ENCODE data around the gene SLC15A3.

The SLC15A3 gene

GRCh38 chr11:60927600-60927999, 24.4 kb downstream of the SLC15A3 start:
- Histone ChIP-seq H3K36me3 (ENCODE audit: control insufficient read depth in 2 of 2, insufficient read depth in 1 of 2, low read length in 2 of 2) (peaks cover 0 to 70% of the 10 kb centered on the region in 2 experiments; a peak in 1 of 3 replicates), H3K4me3 (ENCODE audit: low read depth, low read length) (no peak overlapping the region), H3K27ac (ENCODE audit: extremely low read depth, low read depth, low read length) (no peak overlapping the region), H3K4me1 (ENCODE audit: control insufficient read depth, insufficient read depth, low read length) (no peaks in the 10 kb centered on the region), H3K9me3 (ENCODE audit: control insufficient read depth, insufficient read depth, low read depth, low read length) (no peaks in the 10 kb centered on the region)
- TF ChIP-seq ZSCAN30 (tag by site-specific recombination; IDR thresholded peaks at IDR 0.05) (no peak), ZNF692 (tag by site-specific recombination; IDR thresholded peaks at IDR 0.05) (no peak), ZNF174 (tag by site-specific recombination; IDR thresholded peaks at IDR 0.05) (no peak), ZNF266 (tag by site-specific recombination; IDR thresholded peaks at IDR 0.05; ENCODE audit: low read depth) (no peak), KLF16 (tag by site-specific recombination; IDR thresholded peaks at IDR 0.05) (no peak), ZNF18 (tag by site-specific recombination; IDR thresholded peaks at IDR 0.05) (no peak), SETDB1 (IDR thresholded peaks at IDR 0.05; ENCODE audit: insufficient read length, low read length) (no peak), ZNF16 (tag by site-specific recombination; IDR thresholded peaks at IDR 0.05; ENCODE audit: low read depth) (no peak), ZNF26 (tag by site-specific recombination; IDR thresholded peaks at IDR 0.05) (no peak), ZNF274 (IDR thresholded peaks at IDR 0.05; ENCODE audit: low read length) (no peak), ZNF274 (tag by site-specific recombination; IDR thresholded peaks at IDR 0.05; ENCODE audit: borderline replicate concordance) (no peak), ZNF19 (tag by site-specific recombination; IDR thresholded peaks at IDR 0.05; ENCODE audit: low read depth) (no peak), ZNF677 (tag by site-specific recombination; IDR thresholded peaks at IDR 0.05) (no peak), ZNF785 (tag by site-specific recombination; IDR thresholded peaks at IDR 0.05) (no peak), REPIN1 (tag by site-specific recombination; IDR thresholded peaks at IDR 0.05; ENCODE audit: low read depth) (no peak), ZNF449 (tag by site-specific recombination; IDR thresholded peaks at IDR 0.05) (no peak), KLF10 (tag by site-specific recombination; IDR thresholded peaks at IDR 0.05) (no peak), GLI4 (tag by site-specific recombination; IDR thresholded peaks at IDR 0.05) (no peak), WT1 (tag by site-specific recombination; IDR thresholded peaks at IDR 0.05) (no peak), ZNF248 (tag by site-specific recombination; IDR thresholded peaks at IDR 0.05) (no peak), ZFP41 (tag by site-specific recombination; IDR thresholded peaks at IDR 0.05; ENCODE audit: borderline replicate concordance) (no peak)
- POLR2A ChIA-PET = interaction anchor here (1.5 kb wide), 1 partner anchor 22 kb away, joined by 5 read pairs; the partner anchor contains the start of gene PRPF19
- CTCF ChIA-PET = interaction anchor here (0.6 to 1.0 kb wide), 3 partner anchors 28 to 259 kb away, joined by 3 read pairs; no protein-coding TSS in a partner anchor

Measured in HEK293 (cell line).